ENCODE measurements around the gene RPA3. TPM values are rescaled to one million over a fixed set of nuclear protein-coding genes. Genes with fewer than 3 reads are reported as not detected.

RPA3 gene
- total and polyA plus RNA-seq, 7 experiments from 2014 or later = 20.0 to 96.9 (median 28.1) TPM

GRCh38 chr7:7738177-7738576 lies 19.8 kb upstream of the RPA3 start:
- ChIA-PET POLR2A (no interaction called here), CTCF (no interaction called here)
- no peaks in the 10 kb centered on the region for H3K27me3 Mint-ChIP-seq
- ATAC-seq (no peak), DNase-seq (no peak)
- H3K4me3 ChIP-seq (ENCODE audit: low read length) = no peak overlapping the region
- no peaks in the 10 kb centered on the region for H3K9me3 ChIP-seq (ENCODE audit: control insufficient read depth in 2 of 3, low read length in 3 of 3)
- intact Hi-C loops (cut with micrococcal nuclease) = no loop called here
- H3K27ac Mint-ChIP-seq = no peak overlapping the region
- no peak overlapping the region for H3K4me3 Mint-ChIP-seq
- H3K27ac ChIP-seq (ENCODE audit: low read depth, low read length) = no peak overlapping the region
- H3K4me1 ChIP-seq (ENCODE audit: control insufficient read depth in 2 of 2, insufficient read depth in 2 of 2, low read length in 2 of 2) = peaks cover 0 to 3% of the 10 kb centered on the region in 2 donors
- H3K27me3 ChIP-seq (ENCODE audit: control insufficient read depth in 2 of 2, insufficient read depth in 2 of 2, low read length in 2 of 2) = no peaks in the 10 kb centered on the region
- no peaks in the 10 kb centered on the region for H3K9me3 Mint-ChIP-seq
- H3K4me1 Mint-ChIP-seq = peaks cover 6 to 31% (median 8%) of the 10 kb centered on the region in 7 donors
- H3K36me3 Mint-ChIP-seq = peaks cover 0 to 20% (median 9%) of the 10 kb centered on the region in 5 donors
- no peaks in the 10 kb centered on the region for H3K36me3 ChIP-seq (ENCODE audit: control insufficient read depth in 2 of 3, insufficient read depth in 3 of 3, low read length in 3 of 3)

DNA sequence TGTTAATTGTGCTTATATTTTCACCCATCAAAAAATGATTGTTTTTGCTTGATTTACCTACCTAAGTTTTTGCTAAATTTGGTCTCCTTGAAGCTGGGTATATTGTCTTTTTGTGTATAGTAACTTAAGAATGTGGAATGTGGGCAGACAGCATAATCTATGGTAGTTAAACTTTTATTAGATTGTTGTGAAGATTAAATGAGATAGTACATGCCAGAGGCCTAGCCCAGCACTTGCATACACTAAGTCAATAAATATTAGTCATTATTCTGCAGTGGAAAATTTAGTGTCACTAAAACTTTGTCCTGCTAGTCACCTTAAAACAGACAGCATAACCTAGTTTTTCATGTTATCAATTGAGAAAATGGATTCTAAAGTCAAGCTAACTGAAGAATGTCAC lies 19.3 kb upstream of the RPA3 start:
- H3K4me3 Mint-ChIP-seq = no peak overlapping the region
- no peaks in the 10 kb centered on the region for H3K9me3 Mint-ChIP-seq
- H3K27ac Mint-ChIP-seq = peak overlapping the region in 1 of 9 donors; percentile 17
- Histone ChIP-seq H3K27ac (ENCODE audit: low read depth, low read length) (no peak overlapping the region), H3K4me3 (ENCODE audit: low read length) (no peak overlapping the region), H3K9me3 (ENCODE audit: control insufficient read depth in 2 of 3, low read length in 3 of 3) (no peaks in the 10 kb centered on the region), H3K27me3 (ENCODE audit: control insufficient read depth in 2 of 2, insufficient read depth in 2 of 2, low read length in 2 of 2) (no peaks in the 10 kb centered on the region), H3K36me3 (ENCODE audit: control insufficient read depth in 2 of 3, insufficient read depth in 3 of 3, low read length in 3 of 3) (no peaks in the 10 kb centered on the region), H3K4me1 (ENCODE audit: control insufficient read depth in 2 of 2, insufficient read depth in 2 of 2, low read length in 2 of 2) (peaks cover 0 to 3% of the 10 kb centered on the region in 2 donors)
- POLR2A ChIA-PET = no interaction called here
- intact Hi-C loops (cut with micrococcal nuclease) = no loop called here
- no peaks in the 10 kb centered on the region for H3K27me3 Mint-ChIP-seq
- CTCF ChIA-PET = no interaction called here
- ATAC-seq (no peak), DNase-seq (no peak)
- peaks cover 0 to 20% (median 9%) of the 10 kb centered on the region in 5 donors for H3K36me3 Mint-ChIP-seq
- H3K4me1 Mint-ChIP-seq = peaks cover 6 to 31% (median 8%) of the 10 kb centered on the region in 7 donors

GRCh38 chr7:7736671-7737070 lies 18.3 kb upstream of the RPA3 start:
- no peaks in the 10 kb centered on the region for H3K27me3 Mint-ChIP-seq
- no peaks in the 10 kb centered on the region for H3K9me3 Mint-ChIP-seq
- no peak overlapping the region for H3K4me3 ChIP-seq (ENCODE audit: low read length)
- peaks cover 0 to 15% (median 5%) of the 10 kb centered on the region in 5 donors for H3K36me3 Mint-ChIP-seq
- no peaks in the 10 kb centered on the region for H3K27me3 ChIP-seq (ENCODE audit: control insufficient read depth in 2 of 2, insufficient read depth in 2 of 2, low read length in 2 of 2)
- no peak overlapping the region for H3K4me3 Mint-ChIP-seq
- H3K4me1 Mint-ChIP-seq = peaks cover 6 to 26% (median 8%) of the 10 kb centered on the region in 7 donors
- no peak for ATAC-seq
- no peaks in the 10 kb centered on the region for H3K36me3 ChIP-seq (ENCODE audit: control insufficient read depth in 2 of 3, insufficient read depth in 3 of 3, low read length in 3 of 3)
- H3K4me1 ChIP-seq (ENCODE audit: control insufficient read depth in 2 of 2, insufficient read depth in 2 of 2, low read length in 2 of 2) = peaks cover 0 to 3% of the 10 kb centered on the region in 2 donors
- no peaks in the 10 kb centered on the region for H3K9me3 ChIP-seq (ENCODE audit: control insufficient read depth in 2 of 3, low read length in 3 of 3)
- DNase-seq = no peak
- no peak overlapping the region for H3K27ac ChIP-seq (ENCODE audit: low read depth, low read length)
- CTCF ChIA-PET = no interaction called here
- intact Hi-C loops (cut with micrococcal nuclease) = no loop called here
- H3K27ac Mint-ChIP-seq = no peak overlapping the region
- POLR2A ChIA-PET = interaction anchor here (0.8 kb wide), 1 partner anchor 231 kb away, joined by 3 read pairs; no protein-coding TSS in a partner anchor

GRCh38 chr7:7732621-7733281 lies 14.3 kb upstream of the RPA3 start:
- ChIA-PET CTCF (no interaction called here), POLR2A (no interaction called here)
- no peaks in the 10 kb centered on the region for H3K9me3 Mint-ChIP-seq
- H3K9me3 ChIP-seq (ENCODE audit: control insufficient read depth in 2 of 3, low read length in 3 of 3) = no peaks in the 10 kb centered on the region
- H3K27me3 ChIP-seq (ENCODE audit: control insufficient read depth in 2 of 2, insufficient read depth in 2 of 2, low read length in 2 of 2) = no peaks in the 10 kb centered on the region
- no peak overlapping the region for H3K27ac ChIP-seq (ENCODE audit: low read depth, low read length)
- no peaks in the 10 kb centered on the region for H3K4me1 ChIP-seq (ENCODE audit: control insufficient read depth in 2 of 2, insufficient read depth in 2 of 2, low read length in 2 of 2)
- ATAC-seq (no peak), DNase-seq (no peak)
- peaks cover 0 to 10% (median 8%) of the 10 kb centered on the region in 5 donors for H3K36me3 Mint-ChIP-seq
- H3K27ac Mint-ChIP-seq = peak overlapping the region in 1 of 9 donors; percentile 10
- no peak overlapping the region for H3K4me3 ChIP-seq (ENCODE audit: low read length)
- H3K4me1 Mint-ChIP-seq = peaks cover 0 to 14% (median 4%) of the 10 kb centered on the region in 7 donors
- no peaks in the 10 kb centered on the region for H3K27me3 Mint-ChIP-seq
- intact Hi-C loops (cut with micrococcal nuclease) = loop anchor here in 1 of 2 donors (2.0 to 5.0 kb wide), 2 partner anchors 14 to 35 kb away; no protein-coding TSS in a partner anchor
- H3K36me3 ChIP-seq (ENCODE audit: control insufficient read depth in 2 of 3, insufficient read depth in 3 of 3, low read length in 3 of 3) = no peaks in the 10 kb centered on the region
- no peak overlapping the region for H3K4me3 Mint-ChIP-seq

GRCh38 chr7:7731732-7732131 lies 13.3 kb upstream of the RPA3 start:
- Mint-ChIP-seq H3K27ac (peak overlapping the region in 1 of 9 donors; percentile 43), H3K4me1 (peaks cover 0 to 14% (median 4%) of the 10 kb centered on the region in 7 donors), H3K36me3 (peaks cover 0 to 10% (median 8%) of the 10 kb centered on the region in 5 donors), H3K9me3 (no peaks in the 10 kb centered on the region), H3K27me3 (no peaks in the 10 kb centered on the region), H3K4me3 (no peak overlapping the region)
- ChIA-PET CTCF (no interaction called here), POLR2A (no interaction called here)
- H3K9me3 ChIP-seq (ENCODE audit: control insufficient read depth in 2 of 3, low read length in 3 of 3) = no peaks in the 10 kb centered on the region
- intact Hi-C loops (cut with micrococcal nuclease) = loop anchor here in 1 of 2 donors (2.0 to 5.0 kb wide), 2 partner anchors 15 to 34 kb away; no protein-coding TSS in a partner anchor
- ATAC-seq (no peak), DNase-seq (no peak)
- no peak overlapping the region for H3K4me3 ChIP-seq (ENCODE audit: low read length)
- H3K36me3 ChIP-seq (ENCODE audit: control insufficient read depth in 2 of 3, insufficient read depth in 3 of 3, low read length in 3 of 3) = no peaks in the 10 kb centered on the region
- no peaks in the 10 kb centered on the region for H3K27me3 ChIP-seq (ENCODE audit: control insufficient read depth in 2 of 2, insufficient read depth in 2 of 2, low read length in 2 of 2)
- no peaks in the 10 kb centered on the region for H3K4me1 ChIP-seq (ENCODE audit: control insufficient read depth in 2 of 2, insufficient read depth in 2 of 2, low read length in 2 of 2)
- no peak overlapping the region for H3K27ac ChIP-seq (ENCODE audit: low read depth, low read length)

DNA sequence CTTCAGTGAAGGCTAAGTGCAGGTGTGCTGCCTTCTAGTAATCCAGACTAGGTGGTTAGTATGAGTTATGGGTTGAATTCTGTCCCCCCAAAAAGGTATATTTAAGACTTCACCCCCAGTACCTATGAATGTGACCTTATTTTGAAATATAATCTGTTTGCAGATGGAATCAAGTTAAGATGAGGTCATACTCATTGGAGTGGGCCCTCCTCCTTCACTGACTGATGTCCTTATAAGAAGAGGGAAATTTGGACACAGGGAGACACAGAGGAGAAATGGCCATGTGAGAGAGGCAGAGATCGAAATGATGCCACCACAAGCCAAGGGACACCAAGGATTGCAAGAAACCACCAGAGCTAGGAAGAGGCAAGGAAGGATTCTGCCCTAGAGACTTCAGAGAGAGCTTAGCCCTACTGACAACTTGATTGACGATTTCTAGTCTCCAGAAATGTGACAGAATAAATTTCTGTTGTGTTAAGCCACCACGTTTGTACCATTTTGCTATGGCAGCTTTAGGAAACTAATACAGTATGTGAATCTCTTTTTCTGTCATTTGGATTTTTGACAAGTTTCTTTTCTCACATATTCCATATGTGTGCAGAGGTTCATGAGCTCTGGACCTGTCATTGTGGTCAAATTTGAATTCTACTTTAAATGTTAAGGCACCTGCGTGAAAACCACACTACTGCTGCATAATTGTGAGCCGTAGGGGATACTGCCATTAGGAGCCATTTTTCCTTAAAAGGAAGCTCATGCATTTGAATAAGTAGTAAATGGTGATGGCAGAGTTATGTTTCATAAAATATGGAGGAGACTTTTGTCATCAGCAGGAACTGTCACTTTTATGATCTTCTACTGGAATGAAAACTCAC lies 2.6 kb upstream of the RPA3 start:
- Mint-ChIP-seq H3K9me3 (peaks cover 0 to 6% (median 0%) of the 10 kb centered on the region in 11 donors), H3K4me1 (peaks cover 3 to 20% (median 13%) of the 10 kb centered on the region in 7 donors), H3K36me3 (peaks cover 0 to 38% (median 26%) of the 10 kb centered on the region in 5 donors), H3K27ac (no peak overlapping the region), H3K27me3 (no peaks in the 10 kb centered on the region), H3K4me3 (no peak overlapping the region)
- ATAC-seq (no peak), DNase-seq (no peak)
- Histone ChIP-seq H3K4me1 (ENCODE audit: control insufficient read depth in 2 of 2, insufficient read depth in 2 of 2, low read length in 2 of 2) (no peaks in the 10 kb centered on the region), H3K27ac (ENCODE audit: low read depth, low read length) (no peak overlapping the region), H3K9me3 (ENCODE audit: control insufficient read depth in 2 of 3, low read length in 3 of 3) (no peaks in the 10 kb centered on the region), H3K4me3 (ENCODE audit: low read length) (no peak overlapping the region), H3K27me3 (ENCODE audit: control insufficient read depth in 2 of 2, insufficient read depth in 2 of 2, low read length in 2 of 2) (no peaks in the 10 kb centered on the region), H3K36me3 (ENCODE audit: control insufficient read depth in 2 of 3, insufficient read depth in 3 of 3, low read length in 3 of 3) (no peaks in the 10 kb centered on the region)
- intact Hi-C loops (cut with micrococcal nuclease) = no loop called here
- CTCF ChIA-PET = interaction anchor here (0.7 kb wide), 1 partner anchor 514 kb away, joined by 3 read pairs; no protein-coding TSS in a partner anchor
- POLR2A ChIA-PET = interaction anchor here (0.6 kb wide), 1 partner anchor 247 kb away, joined by 4 read pairs; no protein-coding TSS in a partner anchor

Data from naive thymus-derived CD4-positive, alpha-beta T cell (primary cell).